GM23338 (cell line): ENCODE results near the gene DHRS3. TPM values are rescaled to one million over a fixed set of nuclear protein-coding genes. Genes with fewer than 3 reads are reported as not detected.

Experiments used
- ATAC-seq: fragments of 200-7000 bp; cut with Tn5 transposase; 3 replicates; pipeline ENCODE4 v1.9.1; 2020
- DNase-seq: peaks from one replicate; pipeline ENCODE4 v3.0.0-alpha.2; 2015; ENCODE audit warnings: low spot score
- H2AFZ ChIP-seq: fragments of 200-600 bp; sonication (generic); 2 replicates; pipeline ENCODE4 v1.8.0; 2016; ENCODE audit warnings: antibody characterized with exemption, mild to moderate bottlenecking, moderate library complexity
- H3F3A ChIP-seq: fragments of 200-600 bp; sonication (generic); replicated peaks from 2 replicates; pipeline ENCODE4 v1.8.0; 2017; ENCODE audit warnings: antibody characterized with exemption, mixed run types, low read depth
- H3K27ac ChIP-seq: fragments of 200-600 bp; sonication (generic); 2 replicates; pipeline ENCODE4 v1.6.1; 2016; ENCODE audit warnings: low read depth
- H3K27me3 ChIP-seq: fragments of 200-600 bp; sonication (generic); 2 replicates; pipeline ENCODE4 v1.8.0; 2016; ENCODE audit warnings: mild to moderate bottlenecking, mixed run types, moderate library complexity; ENCODE audit not compliant: insufficient read depth
- H3K36me3 ChIP-seq: fragments of 200-600 bp; sonication (generic); 2 replicates; pipeline ENCODE4 v1.8.0; 2016; ENCODE audit warnings: mild to moderate bottlenecking; ENCODE audit not compliant: insufficient read depth
- H3K4me1 ChIP-seq: fragments of 200-600 bp; sonication (generic); 2 replicates; pipeline ENCODE4 v1.8.0; 2016; ENCODE audit warnings: mild to moderate bottlenecking, moderate library complexity; ENCODE audit not compliant: insufficient read depth
- H3K4me2 ChIP-seq: fragments of 200-600 bp; sonication (generic); 2 replicates; pipeline ENCODE4 v1.7.1; 2017; ENCODE audit warnings: mixed run types
- H3K4me3 ChIP-seq: fragments of 200-600 bp; sonication (generic); 2 replicates; pipeline ENCODE4 v1.6.1; 2016; ENCODE audit warnings: mixed run types
- H3K79me2 ChIP-seq: fragments of 200-600 bp; sonication (generic); replicated peaks from 2 replicates; pipeline ENCODE4 v1.8.0; 2017; ENCODE audit warnings: mild to moderate bottlenecking; ENCODE audit not compliant: insufficient read depth
- H3K9me2 ChIP-seq: fragments of 200-600 bp; sonication (generic); 2 replicates; pipeline ENCODE4 v1.8.0; 2017; ENCODE audit not compliant: insufficient read depth
- H4K20me1 ChIP-seq: fragments of 200-600 bp; sonication (generic); replicated peaks from 2 replicates; pipeline ENCODE4 v1.8.0; 2017; ENCODE audit warnings: mild to moderate bottlenecking; ENCODE audit not compliant: insufficient read depth
- H3K27ac Mint-ChIP-seq: 2 replicates; pipeline ENCODE4 v1.8.0; 2020; ENCODE audit warnings: inconsistent platforms, mild to moderate bottlenecking, moderate library complexity, mixed read lengths
- H3K27me3 Mint-ChIP-seq: 3 replicates; pipeline ENCODE4 v1.8.0; 2022; ENCODE audit warnings: low read depth, mild to moderate bottlenecking, moderate library complexity, mixed read lengths, inconsistent platforms; ENCODE audit not compliant: insufficient read depth, poor library complexity
- H3K36me3 Mint-ChIP-seq: 3 replicates; pipeline ENCODE4 v1.8.0; 2021; ENCODE audit warnings: low read depth, mild to moderate bottlenecking, inconsistent platforms, moderate library complexity, mixed read lengths
- H3K4me1 Mint-ChIP-seq: 3 replicates; pipeline ENCODE4 v1.8.0; 2020; ENCODE audit warnings: mild to moderate bottlenecking, inconsistent platforms, mixed read lengths
- H3K4me3 Mint-ChIP-seq: 3 replicates; pipeline ENCODE4 v1.8.0; 2021; ENCODE audit warnings: moderate library complexity, mild to moderate bottlenecking, inconsistent platforms, mixed read lengths
- H3K9me3 Mint-ChIP-seq: 3 replicates; pipeline ENCODE4 v1.8.0; 2020; ENCODE audit warnings: moderate library complexity, mild to moderate bottlenecking, inconsistent platforms, mixed read lengths
- POLR2AphosphoS5 ChIP-seq: IDR thresholded peaks from 2 replicates; pipeline ENCODE4 v1.6.1; 2016; ENCODE audit warnings: antibody characterized with exemption, low read depth
- ZNF114 ChIP-seq: fragments of 250-450 bp; sonication (Bioruptor Pico); IDR thresholded peaks from 2 replicates; pipeline ENCODE4 v1.5.0; 2020; ENCODE audit warnings: mild to moderate bottlenecking, moderate library complexity
- polyA plus RNA-seq: library from polyadenylated mRNA; unstranded; fragments of >200 nt; fragmentation: Nextera tagmentation; extraction: Ambion mirVana; gene quantifications from 2 replicates; pipeline ENCODE4 v1.2.1, GENCODE V29; 2016
- total RNA-seq: library from RNA; depleted of rRNA; stranded (reverse); fragments of >200 nt; shearing (Covaris generic); gene quantifications from 2 replicates; pipeline ENCODE4 v1.2.3, GENCODE V29; 2014
- TF ChIP-seq, protein P1 (sequence below), 2 experiments: fragments of 200-600 bp in 1 of 2; sonication (generic) in 1 of 2; conservative IDR thresholded peaks; 2 replicates each; pipeline versions ENCODE4 v1.5.1 to v1.6.1; 2016 to 2017; ENCODE audit warnings: antibody characterized with exemption in 2 of 2, low read depth in 2 of 2, mild to moderate bottlenecking in 2 of 2, moderate library complexity in 1 of 2
- TF ChIP-seq, protein P2 (sequence below): fragments of 250-450 bp; sonication (Bioruptor Pico); IDR thresholded peaks from 2 replicates; pipeline ENCODE4 v1.5.0; 2020; ENCODE audit warnings: mild to moderate bottlenecking, moderate library complexity

DHRS3 gene
- total and polyA plus RNA-seq, 2 experiments from 2014 or later, result 21.0 to 26.0 TPM

DNA sequence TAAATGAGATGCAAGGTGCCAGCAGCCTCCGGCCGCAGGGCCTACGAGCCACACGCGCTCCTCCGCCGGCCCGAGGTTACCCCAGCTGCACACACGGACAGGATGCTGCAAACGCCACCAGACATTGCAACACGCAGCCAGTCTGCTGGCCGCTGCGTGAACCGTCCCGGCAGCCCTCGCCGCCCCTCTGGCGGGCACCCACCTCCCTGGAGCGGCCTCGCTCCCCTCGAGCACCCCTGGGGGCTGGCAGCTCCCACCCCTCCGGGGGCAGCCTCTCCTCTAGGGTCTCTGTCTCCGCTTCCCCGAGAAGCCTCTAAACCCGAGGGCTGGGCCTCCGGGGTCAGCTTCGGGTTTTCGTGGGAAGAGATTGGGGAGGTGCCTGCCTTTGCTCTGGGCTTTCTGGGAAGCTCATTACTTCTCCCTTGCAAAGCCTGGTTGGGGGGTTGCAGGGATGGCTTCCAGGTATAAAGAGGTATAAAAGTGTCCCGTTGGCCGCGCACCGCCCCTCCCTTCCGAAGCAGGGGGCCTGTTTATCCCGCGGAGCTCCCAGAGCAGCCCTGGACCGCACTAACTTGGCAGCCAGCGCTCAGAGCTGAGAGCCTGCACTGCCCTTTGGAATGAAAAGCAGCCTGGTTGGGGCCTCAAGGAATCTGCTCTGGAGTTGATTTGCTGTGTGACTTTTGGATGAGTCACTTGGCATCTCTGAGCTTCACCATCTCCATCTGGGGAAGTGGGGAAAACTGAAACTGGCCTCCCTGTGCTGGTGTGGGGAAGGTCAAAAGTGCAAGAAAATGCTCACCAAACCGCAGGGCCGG is 21.8 kb downstream of the DHRS3 start:
- no peak overlapping the region for H2AFZ ChIP-seq
- H3K4me1 ChIP-seq, result peaks cover 49% of the 10 kb centered on the region
- Mint-ChIP-seq H3K36me3 (no peaks in the 10 kb centered on the region; the same call in 2 of the 3 replicates), H3K9me3 (no peaks in the 10 kb centered on the region; the same call in 2 of the 3 replicates), H3K27ac (no peak overlapping the region), H3K4me1 (peaks cover 48% of the 10 kb centered on the region), H3K27me3 (peaks cover 25% of the 10 kb centered on the region), H3K4me3 (peak overlapping the region; percentile 77)
- peaks cover 13% of the 10 kb centered on the region; the same call in 1 of the 2 replicates for H3F3A ChIP-seq
- H3K4me2 ChIP-seq, result peak overlapping the region; percentile 98
- DNase-seq, result peak; percentile 94
- peaks cover 30% of the 10 kb centered on the region for H3K79me2 ChIP-seq
- H3K27ac ChIP-seq, result 0 out of 2 replicates have a peak overlapping the region, but pooled peaks have one; percentile 50
- H3K9me2 ChIP-seq, result no peaks in the 10 kb centered on the region
- no peaks in the 10 kb centered on the region for H3K36me3 ChIP-seq
- H3K4me3 ChIP-seq, result peak overlapping the region; percentile 78
- TF ChIP-seq, protein P1, sequence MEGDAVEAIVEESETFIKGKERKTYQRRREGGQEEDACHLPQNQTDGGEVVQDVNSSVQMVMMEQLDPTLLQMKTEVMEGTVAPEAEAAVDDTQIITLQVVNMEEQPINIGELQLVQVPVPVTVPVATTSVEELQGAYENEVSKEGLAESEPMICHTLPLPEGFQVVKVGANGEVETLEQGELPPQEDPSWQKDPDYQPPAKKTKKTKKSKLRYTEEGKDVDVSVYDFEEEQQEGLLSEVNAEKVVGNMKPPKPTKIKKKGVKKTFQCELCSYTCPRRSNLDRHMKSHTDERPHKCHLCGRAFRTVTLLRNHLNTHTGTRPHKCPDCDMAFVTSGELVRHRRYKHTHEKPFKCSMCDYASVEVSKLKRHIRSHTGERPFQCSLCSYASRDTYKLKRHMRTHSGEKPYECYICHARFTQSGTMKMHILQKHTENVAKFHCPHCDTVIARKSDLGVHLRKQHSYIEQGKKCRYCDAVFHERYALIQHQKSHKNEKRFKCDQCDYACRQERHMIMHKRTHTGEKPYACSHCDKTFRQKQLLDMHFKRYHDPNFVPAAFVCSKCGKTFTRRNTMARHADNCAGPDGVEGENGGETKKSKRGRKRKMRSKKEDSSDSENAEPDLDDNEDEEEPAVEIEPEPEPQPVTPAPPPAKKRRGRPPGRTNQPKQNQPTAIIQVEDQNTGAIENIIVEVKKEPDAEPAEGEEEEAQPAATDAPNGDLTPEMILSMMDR (conservative IDR thresholded peaks at IDR 0.05; ENCODE audit: low read depth in 2 of 2), result no peak
- TF ChIP-seq POLR2AphosphoS5 (peak; percentile 11; the same call in 1 of the 2 replicates), ZNF114 (CRISPR knock-in tag) (no peak)
- TF ChIP-seq, protein P2, sequence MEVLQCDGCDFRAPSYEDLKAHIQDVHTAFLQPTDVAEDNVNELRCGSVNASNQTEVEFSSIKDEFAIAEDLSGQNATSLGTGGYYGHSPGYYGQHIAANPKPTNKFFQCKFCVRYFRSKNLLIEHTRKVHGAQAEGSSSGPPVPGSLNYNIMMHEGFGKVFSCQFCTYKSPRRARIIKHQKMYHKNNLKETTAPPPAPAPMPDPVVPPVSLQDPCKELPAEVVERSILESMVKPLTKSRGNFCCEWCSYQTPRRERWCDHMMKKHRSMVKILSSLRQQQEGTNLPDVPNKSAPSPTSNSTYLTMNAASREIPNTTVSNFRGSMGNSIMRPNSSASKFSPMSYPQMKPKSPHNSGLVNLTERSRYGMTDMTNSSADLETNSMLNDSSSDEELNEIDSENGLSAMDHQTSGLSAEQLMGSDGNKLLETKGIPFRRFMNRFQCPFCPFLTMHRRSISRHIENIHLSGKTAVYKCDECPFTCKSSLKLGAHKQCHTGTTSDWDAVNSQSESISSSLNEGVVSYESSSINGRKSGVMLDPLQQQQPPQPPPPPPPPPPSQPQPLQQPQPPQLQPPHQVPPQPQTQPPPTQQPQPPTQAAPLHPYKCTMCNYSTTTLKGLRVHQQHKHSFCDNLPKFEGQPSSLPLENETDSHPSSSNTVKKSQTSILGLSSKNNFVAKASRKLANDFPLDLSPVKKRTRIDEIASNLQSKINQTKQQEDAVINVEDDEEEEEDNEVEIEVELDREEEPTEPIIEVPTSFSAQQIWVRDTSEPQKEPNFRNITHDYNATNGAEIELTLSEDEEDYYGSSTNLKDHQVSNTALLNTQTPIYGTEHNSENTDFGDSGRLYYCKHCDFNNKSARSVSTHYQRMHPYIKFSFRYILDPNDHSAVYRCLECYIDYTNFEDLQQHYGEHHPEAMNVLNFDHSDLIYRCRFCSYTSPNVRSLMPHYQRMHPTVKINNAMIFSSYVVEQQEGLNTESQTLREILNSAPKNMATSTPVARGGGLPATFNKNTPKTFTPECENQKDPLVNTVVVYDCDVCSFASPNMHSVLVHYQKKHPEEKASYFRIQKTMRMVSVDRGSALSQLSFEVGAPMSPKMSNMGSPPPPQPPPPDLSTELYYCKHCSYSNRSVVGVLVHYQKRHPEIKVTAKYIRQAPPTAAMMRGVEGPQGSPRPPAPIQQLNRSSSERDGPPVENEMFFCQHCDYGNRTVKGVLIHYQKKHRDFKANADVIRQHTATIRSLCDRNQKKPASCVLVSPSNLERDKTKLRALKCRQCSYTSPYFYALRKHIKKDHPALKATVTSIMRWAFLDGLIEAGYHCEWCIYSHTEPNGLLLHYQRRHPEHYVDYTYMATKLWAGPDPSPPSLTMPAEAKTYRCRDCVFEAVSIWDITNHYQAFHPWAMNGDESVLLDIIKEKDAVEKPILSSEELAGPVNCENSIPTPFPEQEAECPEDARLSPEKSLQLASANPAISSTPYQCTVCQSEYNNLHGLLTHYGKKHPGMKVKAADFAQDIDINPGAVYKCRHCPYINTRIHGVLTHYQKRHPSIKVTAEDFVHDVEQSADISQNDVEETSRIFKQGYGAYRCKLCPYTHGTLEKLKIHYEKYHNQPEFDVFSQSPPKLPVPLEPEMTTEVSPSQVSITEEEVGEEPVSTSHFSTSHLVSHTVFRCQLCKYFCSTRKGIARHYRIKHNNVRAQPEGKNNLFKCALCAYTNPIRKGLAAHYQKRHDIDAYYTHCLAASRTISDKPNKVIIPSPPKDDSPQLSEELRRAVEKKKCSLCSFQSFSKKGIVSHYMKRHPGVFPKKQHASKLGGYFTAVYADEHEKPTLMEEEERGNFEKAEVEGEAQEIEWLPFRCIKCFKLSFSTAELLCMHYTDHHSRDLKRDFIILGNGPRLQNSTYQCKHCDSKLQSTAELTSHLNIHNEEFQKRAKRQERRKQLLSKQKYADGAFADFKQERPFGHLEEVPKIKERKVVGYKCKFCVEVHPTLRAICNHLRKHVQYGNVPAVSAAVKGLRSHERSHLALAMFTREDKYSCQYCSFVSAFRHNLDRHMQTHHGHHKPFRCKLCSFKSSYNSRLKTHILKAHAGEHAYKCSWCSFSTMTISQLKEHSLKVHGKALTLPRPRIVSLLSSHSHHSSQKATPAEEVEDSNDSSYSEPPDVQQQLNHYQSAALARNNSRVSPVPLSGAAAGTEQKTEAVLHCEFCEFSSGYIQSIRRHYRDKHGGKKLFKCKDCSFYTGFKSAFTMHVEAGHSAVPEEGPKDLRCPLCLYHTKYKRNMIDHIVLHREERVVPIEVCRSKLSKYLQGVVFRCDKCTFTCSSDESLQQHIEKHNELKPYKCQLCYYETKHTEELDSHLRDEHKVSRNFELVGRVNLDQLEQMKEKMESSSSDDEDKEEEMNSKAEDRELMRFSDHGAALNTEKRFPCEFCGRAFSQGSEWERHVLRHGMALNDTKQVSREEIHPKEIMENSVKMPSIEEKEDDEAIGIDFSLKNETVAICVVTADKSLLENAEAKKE (CRISPR knock-in tag), result no peak
- 0 out of 2 replicates have a peak, but pooled peaks cover 3% of the 10 kb centered on the region for H3K27me3 ChIP-seq
- ATAC-seq, result peak; percentile 76
- peaks cover 6% of the 10 kb centered on the region; the same call in 1 of the 2 replicates for H4K20me1 ChIP-seq
